ENCODE measurements around the gene MAGEB2.
"Not testable (repeated sequence)": the region's sequence is repeated elsewhere in the genome, so short reads cannot be mapped to it uniquely, and the experiment has no call there.

The MAGEB2 gene, protein sequence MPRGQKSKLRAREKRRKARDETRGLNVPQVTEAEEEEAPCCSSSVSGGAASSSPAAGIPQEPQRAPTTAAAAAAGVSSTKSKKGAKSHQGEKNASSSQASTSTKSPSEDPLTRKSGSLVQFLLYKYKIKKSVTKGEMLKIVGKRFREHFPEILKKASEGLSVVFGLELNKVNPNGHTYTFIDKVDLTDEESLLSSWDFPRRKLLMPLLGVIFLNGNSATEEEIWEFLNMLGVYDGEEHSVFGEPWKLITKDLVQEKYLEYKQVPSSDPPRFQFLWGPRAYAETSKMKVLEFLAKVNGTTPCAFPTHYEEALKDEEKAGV

DNA sequence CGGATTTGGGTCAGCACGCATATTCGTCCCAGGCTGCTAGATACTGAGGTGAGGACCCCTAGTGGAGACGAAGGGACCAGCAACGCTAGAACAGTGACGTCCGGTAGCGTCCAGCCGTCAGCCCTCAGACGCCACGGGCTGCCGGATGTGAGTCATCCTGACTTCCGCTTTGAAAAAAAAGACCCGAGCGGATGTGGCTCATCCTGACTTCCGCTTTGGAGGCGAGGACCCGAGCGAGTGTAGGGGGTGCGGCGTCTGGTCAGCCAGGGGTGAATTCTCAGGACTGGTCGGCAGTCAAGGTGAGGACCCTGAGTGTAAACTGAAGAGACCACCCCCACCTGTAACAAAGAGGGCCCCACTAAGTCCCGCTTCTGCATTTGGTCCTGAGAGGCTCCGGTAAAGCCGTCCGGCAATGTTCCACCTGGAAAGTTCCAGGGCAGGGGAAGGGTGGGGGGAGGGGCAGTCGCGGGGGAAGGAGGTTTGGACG lies at the start of gene MAGEB2:
TSS of gene MAGEB2 (plus strand) at position 207 of the 487 bp plus-strand sequence. CDS start 3,018 bp downstream, outside the sequence.
- no peak for DNase-seq

DNA sequence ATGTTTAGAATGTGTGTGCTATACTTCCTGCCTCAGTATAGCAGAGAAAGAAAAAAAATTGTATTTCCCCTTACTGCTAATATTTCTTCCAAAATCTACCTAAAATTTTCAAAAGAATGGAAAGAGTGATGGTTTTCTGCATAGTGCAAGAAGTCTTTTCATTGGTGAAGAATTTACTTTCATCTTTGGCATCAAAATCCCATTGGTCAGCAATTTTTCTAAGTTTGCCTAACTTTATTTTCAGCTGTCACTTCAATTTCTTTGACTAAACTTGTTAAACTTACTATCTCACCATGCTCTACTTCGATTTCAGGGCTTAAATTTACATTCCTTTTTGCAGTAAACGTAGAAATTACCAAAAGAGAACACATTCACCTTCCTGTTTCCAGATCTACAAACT lies 44.5 kb upstream of the MAGEB2 start:
- no peak for DNase-seq

DNA sequence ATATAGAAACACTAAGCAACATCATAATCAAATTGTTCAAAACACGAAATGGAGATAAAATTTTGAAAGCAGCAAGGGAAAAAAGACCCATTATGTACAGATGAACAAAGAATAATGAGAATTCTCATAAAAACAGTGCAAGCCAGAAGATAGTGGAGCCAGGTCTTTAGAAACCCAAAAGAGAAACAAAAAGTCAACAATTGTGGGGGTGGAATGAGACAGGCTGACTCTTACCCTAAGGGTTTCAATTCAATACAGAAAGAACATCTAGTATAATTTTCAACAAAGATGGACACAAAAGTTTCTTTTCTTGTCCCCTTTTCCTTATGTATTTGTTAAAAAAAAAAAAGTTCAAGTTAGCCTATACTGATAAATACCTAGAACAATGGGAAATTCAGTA lies 34.0 kb upstream of the MAGEB2 start:
- DNase-seq, result no peak

DNA sequence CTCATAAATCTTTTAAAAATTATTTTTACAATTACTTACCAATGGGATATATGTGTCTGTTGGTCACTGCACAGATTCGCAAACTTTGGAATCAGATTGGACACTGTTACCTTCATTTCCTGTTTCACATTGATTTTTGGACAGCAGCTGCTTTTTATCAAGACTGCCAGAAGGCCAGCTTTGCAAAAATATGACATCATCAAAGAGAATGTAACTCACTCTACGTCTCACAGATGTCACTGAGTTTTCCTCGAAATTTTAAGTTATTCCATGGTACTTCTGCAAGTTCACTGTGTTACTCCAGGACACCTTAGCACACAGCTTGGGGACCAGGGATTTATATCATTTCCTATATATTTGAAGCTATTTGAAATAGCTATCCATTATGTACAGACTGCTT lies 31.8 kb upstream of the MAGEB2 start:
- DNase-seq, result no peak

DNA sequence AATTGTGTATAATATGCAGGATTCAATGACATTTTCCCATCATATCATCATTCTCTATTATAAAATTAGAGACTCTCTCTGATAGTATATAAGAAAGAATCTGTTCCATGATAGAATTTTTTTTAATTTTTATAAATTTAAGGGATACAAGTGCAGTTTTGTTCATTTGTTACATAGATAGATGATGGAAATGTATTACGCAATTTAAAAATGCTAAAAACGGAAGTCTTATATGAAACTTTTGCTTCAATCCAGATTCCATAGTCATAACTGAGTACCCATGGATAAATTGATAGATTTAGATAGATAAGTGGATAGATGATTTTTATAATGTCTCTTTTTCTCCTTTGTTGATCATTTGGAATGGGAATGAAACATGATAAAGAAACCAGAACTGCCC lies 24.9 kb upstream of the MAGEB2 start:
- no peak for DNase-seq

DNA sequence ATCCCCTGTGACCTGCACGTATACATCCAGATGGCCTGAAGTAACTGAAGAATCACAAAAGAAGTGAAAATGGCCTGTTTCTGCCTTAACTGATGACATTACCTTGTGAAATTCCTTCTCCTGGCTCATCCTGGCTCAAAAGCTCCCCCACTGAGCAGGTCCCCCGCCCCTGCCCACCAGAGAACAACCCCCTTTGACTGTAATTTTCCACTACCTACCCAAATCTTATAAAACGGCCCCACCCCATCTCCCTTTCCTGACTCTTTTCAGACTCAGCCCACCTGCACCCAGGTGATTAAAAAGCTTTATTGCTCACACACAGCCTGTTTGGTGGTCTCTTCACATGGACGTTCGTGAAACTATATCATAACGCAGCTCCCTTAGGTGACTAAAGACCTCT lies 21.5 kb upstream of the MAGEB2 start:
- not testable (repeated sequence) for DNase-seq

DNA sequence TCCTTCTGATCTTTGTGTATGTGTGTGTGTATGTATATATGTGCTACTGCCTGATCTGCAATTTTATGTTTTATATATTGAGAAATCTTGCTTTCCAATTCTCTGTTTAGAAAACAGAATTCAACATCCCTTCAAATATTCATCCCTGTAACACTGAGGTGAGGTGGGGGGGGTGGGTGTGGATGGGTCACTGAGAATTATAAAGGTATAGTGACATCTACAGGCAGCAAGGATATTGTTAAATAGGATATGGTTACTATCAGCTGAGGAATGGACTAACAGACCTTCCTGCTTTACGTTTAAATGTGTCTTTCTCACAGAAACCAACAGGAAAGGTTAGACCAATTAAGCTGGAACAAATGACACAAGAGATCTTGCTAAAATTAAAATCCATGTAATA lies 19.0 kb upstream of the MAGEB2 start:
- DNase-seq, result no peak

DNA sequence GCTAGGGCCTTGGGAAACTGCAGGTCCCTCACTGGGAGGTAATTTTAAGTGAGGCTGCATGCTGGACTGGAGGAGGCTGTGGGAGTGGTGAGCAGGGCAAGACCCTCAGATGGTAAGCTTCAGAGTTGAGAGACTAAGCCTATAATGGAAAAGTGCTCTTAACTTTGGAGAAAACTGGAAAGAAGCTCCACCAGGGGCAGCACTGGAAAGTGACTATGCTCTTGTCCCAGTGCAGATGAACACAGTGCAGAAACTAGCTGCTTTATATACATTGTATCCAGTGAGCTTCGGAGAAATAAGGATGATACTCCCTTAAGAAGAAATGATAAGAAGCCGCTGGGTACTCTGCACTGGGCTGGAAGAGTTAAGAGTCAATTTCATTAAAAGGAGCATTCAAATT lies 3.2 kb upstream of the MAGEB2 start:
- DNase-seq, result no peak

DNA sequence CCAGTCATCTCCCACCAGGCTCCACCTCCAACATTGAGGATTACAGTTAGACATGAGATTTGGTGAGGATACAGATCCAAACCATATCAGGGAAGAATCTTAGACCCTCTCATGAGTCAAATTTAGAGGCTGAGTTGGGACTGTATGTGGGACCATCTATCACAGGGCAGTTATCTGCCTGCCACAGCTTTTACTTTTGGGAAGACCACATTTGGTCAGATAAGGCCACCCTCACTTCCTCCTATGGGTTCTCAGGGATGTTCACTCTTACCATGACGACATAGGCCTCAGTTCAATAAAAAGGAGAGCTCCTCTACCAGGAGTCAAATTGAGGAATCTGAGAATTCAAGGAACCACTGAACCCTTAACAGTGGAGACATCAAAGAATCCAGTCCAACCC lies 2.1 kb downstream of the MAGEB2 start:
- no peak for DNase-seq

DNA sequence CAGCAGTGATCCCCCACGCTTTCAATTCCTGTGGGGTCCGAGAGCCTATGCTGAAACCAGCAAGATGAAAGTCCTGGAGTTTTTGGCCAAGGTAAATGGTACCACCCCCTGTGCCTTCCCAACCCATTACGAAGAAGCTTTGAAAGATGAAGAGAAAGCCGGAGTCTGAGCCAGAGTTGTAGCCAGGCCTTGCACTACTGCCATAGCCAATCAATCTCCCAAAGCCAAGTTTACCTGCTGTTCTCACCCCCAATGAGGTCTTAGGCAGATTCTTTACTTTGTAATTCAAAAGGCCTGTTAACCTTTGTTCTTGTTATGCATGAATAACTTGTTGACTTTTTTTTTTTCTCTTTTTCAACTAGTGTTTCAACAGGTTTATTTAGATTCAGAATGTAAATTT lies 4.0 kb downstream of the MAGEB2 start:
- DNase-seq, result no peak

DNA sequence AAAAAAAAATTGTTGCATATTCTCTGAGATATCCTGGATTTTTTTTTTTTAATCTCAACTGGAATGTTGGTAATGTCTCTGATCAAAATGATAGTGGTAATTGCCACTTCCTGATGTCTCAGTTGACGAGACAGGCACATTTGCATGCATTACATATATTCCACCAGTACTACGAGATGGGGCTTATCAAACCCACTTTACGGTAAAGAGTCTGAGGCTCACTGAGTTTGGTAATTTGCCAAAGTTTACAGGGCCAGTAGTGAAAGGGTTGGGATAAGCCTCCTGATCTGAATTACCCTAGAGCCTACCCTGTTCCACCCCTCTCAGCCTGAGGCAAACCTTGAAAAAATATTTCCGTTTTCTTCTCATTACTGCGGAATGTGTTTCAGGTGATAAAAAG lies 5.3 kb downstream of the MAGEB2 start:
- no peak for DNase-seq

DNA sequence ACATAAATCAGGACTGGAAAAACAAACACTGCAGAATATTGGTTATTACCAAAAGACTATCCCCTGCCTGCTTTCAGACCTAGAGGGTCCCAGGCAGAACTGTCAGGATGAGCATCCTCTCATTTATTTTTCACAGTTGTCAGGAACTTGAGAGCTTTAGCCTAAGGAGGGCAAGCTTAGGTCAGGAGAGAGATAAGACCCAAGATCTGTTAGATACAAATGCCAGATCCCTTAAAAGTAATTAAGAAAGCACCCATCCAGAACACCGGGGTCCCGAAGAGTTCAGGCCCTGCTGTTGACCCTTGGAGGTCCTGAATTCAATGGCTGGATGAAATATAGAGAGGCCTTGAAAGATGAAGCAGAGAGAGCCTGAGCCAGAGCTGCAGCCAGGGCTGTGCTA lies 9.2 kb downstream of the MAGEB2 start:
- DNase-seq, result no peak

DNA sequence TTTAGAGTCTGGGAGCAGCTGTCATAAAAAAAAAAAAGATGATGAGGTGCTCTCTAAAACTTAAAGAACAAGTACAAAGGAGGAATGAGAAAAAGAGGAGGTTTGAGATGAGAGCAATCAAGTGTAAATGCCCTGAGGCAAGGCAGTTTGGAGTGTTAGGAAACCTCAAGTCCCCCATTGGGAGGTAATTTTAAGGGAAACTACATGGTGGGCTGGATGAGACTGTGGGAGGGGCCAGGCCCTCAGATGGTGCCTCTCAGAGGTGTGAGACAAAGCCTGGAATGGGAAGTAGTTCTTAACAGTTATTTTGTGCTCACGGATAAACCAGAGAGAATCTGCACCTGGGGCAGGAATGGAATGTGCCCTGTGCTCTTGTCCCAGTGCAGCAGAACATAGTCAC lies 13.2 kb downstream of the MAGEB2 start:
- no peak for DNase-seq

DNA sequence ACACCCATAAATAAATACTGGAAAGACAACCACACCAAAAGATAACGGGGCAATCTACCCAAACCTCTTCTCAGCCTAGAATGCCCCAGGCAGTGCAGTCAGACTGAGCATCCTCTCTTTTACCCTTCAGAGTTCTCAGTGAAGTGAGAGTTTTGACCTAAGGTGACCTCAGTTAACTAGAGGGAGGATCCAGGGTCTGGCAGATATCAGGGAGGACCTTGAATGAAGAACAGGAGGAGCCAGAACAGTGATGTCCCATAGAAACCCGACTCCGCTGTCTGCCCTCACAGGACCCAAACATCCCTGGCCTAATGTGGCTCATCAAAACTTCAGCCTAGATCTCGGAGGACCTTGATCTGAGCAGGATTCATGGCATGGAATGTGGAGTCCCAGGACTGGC lies 15.0 kb downstream of the MAGEB2 start, which contains the start of gene MAGEB3:
TSS of gene MAGEB3 (plus strand) at position 263 of the 400 bp plus-strand sequence. CDS start 5,268 bp downstream, outside the sequence.
- DNase-seq, result no peak

DNA sequence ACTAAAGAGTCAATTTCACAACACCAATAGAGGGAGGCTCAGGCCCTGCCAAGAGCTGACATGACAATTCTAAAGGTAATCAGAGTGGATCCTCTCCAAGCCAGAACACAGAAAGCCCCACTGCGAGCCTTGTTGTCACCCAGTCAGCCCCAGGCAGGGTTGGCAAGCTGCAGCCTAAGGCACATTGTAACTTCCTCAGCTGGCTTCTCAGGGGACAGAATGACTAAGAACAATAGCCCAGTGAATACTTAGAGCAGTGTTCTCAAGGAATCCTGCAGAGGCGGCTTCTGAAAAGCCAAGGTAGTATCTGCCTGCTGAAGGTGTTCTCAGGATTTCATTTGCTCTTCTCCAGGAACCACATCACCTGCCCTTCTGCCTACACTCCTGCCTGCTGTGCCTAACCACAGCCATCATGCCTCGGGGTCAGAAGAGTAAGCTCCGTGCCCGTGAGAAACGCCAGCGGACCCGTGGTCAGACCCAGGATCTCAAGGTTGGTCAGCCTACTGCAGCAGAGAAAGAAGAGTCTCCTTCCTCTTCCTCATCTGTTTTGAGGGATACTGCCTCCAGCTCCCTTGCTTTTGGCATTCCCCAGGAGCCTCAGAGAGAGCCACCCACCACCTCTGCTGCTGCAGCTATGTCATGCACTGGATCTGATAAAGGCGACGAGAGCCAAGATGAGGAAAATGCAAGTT lies 26.5 kb downstream of the MAGEB2 start, which contains the start of gene MAGEB4:
TSS of gene MAGEB4 (plus strand) at position 277 of the 692 bp plus-strand sequence. CDS start at position 413, 136 bp downstream.
- DNase-seq, result no peak

DNA sequence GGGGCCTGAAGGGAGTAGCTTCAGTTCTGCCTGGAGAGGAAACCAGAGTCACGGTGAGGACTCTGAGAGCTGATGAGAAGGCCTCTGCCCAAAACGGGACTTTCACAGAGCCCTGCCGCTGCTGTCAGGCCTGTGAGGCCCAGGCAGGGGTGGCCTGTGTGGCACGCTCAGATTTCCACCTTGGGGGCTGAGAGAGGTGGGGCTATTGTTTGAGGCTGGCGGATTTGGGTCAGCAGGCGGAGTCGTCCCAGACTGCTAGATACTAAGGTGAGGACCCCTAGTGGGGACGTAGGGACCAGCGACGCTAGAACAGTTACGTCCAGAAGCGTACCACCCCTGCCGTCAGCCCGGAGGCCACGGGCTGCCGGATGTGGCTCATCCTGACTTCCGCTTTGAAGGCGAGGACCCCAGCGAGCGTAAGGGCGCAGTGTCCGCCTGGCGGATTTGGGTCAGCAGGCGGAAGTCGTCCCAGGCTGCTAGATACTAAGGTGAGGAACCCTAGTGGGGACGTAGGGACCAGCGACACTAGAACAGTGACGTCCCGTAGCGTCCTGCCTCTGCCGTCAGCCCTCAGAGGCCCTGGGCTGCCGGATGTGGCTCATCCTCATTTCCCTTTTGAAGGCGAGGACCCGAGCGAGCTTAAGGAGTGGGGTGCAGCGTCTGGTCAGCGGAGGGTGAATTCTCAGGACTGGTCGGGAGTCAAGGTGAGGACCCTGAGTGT lies 31.6 kb downstream of the MAGEB2 start, which contains the start of gene MAGEB1:
TSS of gene MAGEB1 (plus strand) at position 378 of the 721 bp plus-strand sequence. CDS start 3,348 bp downstream, outside the sequence.
- DNase-seq, result no peak

DNA sequence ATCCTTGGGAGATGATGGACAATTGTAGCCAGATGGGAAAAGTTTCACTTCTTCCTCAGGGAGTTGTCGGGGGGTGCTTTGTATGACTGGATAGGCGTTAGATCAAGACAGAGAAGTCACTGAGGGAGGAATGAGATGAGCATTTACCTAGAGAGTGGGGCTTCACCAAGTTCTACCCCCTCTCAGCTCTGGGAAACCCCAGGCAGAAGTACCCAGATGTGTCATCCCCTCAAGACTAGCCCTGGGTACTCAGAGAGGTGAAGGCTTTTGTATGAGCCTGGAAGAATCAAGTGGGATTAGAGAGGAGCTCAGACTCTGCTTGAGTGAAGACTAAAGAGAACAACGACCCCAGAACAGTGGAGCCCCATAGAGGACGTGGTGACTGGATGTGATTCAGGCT lies 33.5 kb downstream of the MAGEB2 start:
- no peak for DNase-seq

DNA sequence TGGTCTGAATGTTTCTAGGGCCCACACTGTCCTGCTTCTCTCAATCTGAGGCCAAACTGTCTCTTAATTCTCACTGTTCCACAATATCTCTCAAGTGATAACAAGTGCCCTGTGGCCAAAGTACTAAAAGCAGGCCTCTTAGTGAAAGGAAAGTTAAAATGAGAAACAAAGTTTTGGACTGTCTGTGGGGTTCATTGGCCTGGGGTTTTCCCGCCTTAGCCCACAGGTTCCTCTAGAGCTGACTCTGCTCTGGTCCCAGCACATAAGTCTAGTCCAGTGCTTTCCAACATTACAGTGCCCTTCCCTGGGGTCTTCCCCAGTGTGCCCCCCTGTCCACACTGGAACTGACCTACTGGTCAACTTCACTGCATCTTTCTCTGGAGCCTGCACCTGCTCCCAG lies 37.9 kb downstream of the MAGEB2 start:
- no peak for DNase-seq

DNA sequence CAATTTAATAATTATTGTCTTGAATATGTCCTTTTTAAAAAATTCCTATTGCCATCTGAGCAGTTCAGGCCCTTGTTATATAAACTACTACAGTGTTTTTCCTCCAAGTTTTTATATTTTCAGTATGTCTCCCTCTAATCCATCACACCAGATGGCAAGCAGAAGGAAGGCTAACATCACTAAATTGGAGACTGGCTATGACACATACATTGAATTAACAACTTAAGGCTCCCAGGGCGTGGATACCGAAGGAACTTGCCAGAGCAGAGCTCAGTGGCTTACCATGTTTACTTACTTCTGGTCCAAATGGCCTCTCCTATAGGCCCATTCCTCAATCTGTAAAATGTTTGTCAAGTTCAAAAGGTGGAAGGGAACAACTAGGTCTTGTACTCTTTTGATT lies 44.6 kb downstream of the MAGEB2 start:
- DNase-seq, result no peak

DNA sequence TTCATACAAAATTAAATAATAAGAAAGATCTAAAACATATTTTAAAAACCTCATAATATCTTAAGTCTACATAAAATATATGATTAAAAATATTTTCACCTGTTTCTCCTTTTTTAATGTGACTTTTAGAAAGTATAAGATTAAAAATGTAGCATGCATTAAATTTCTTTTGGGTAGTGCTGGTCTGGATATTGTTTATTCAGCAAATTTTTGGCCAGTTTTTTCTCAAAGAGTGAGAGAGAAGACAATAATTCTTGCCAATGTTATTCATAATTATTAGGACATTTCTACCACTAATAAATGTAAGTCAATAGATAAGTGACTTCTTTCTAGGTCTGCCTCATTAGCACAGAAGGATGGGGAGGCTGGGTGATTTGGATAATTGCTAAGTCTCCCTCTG lies 45.6 kb downstream of the MAGEB2 start:
- no peak for DNase-seq

DNA sequence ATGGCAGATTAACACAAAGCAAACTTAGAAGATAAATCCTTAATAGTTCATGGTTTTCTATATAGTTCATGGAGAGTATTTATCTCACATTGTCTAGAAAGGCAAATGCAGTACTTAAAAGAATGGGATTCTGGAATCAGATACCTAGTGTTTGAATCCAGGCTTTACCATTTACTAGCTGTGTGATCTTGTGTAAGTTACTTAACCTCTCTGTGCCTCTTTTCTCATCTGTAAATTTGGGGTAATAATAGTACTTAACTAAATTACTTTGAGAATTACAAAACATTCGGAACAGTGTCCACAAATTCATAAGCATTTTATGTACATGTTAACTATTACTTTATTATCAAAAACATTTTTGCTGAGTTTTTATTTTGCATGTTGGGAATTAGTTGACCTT lies 47.4 kb downstream of the MAGEB2 start:
- DNase-seq, result no peak
